Skeletal muscle satellite cell (primary cell): ENCODE data around the gene NYAP1.
A peak's percentile ranks its signal among the peaks of the same experiment; 100 is the strongest.
"Not testable (repeated sequence)": the region's sequence is repeated elsewhere in the genome, so short reads cannot be mapped to it uniquely, and the experiment has no call there.

Source experiments
- H3K27me3 ChIP-seq: 2 replicates; pipeline ENCODE4 v1.7.0; 2013; ENCODE audit warnings: low read length; ENCODE audit not compliant: control insufficient read depth, insufficient read depth
- H3K36me3 ChIP-seq: 2 replicates; pipeline ENCODE4 v1.7.0; 2013; ENCODE audit warnings: mild to moderate bottlenecking, control low read depth, low read length; ENCODE audit not compliant: insufficient read depth
- H3K4me1 ChIP-seq: 2 replicates; pipeline ENCODE4 v1.7.0; 2013; ENCODE audit warnings: low read length; ENCODE audit not compliant: control insufficient read depth, insufficient read depth
- H3K4me2 ChIP-seq: 2 replicates; pipeline ENCODE4 v1.7.0; 2013; ENCODE audit warnings: mild to moderate bottlenecking, low read length
- H3K4me3 ChIP-seq: 2 replicates; pipeline ENCODE4 v1.7.0; 2013; ENCODE audit warnings: low read length
- H3K9ac ChIP-seq: 2 replicates; pipeline ENCODE4 v1.7.0; 2013; ENCODE audit warnings: mild to moderate bottlenecking, low read depth, low read length, moderate library complexity
- H3K9me3 ChIP-seq: replicated peaks from 2 replicates; pipeline ENCODE4 v1.7.0; 2013; ENCODE audit warnings: mild to moderate bottlenecking, control low read depth, low read length

Gene NYAP1

DNA sequence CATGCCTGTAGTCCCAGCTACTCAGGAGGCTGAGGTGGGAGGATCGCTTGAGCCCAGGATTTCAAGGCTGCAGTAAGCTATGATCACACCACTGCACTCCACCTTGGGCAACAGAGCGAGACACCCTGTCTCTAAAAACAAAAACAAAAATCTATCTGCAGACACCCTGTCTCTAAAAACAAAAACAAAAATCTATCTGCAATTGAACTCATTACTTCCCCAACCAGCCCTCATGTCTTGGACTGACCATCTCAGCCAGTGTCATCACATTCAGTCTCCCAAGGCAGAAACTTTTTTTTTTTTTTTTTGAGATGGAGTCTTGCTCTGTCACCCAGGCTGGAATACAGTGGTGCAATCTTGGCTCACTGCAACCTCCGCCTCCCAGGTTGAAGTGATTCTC lies 20.3 kb downstream of the NYAP1 start:
- H3K4me2 ChIP-seq, H3K9me3 ChIP-seq, H3K36me3 ChIP-seq, H3K27me3 ChIP-seq, H3K9ac ChIP-seq, H3K4me3 ChIP-seq: not testable (repeated sequence)
- peaks cover 22% of the 10 kb centered on the region for H3K4me1 ChIP-seq

DNA sequence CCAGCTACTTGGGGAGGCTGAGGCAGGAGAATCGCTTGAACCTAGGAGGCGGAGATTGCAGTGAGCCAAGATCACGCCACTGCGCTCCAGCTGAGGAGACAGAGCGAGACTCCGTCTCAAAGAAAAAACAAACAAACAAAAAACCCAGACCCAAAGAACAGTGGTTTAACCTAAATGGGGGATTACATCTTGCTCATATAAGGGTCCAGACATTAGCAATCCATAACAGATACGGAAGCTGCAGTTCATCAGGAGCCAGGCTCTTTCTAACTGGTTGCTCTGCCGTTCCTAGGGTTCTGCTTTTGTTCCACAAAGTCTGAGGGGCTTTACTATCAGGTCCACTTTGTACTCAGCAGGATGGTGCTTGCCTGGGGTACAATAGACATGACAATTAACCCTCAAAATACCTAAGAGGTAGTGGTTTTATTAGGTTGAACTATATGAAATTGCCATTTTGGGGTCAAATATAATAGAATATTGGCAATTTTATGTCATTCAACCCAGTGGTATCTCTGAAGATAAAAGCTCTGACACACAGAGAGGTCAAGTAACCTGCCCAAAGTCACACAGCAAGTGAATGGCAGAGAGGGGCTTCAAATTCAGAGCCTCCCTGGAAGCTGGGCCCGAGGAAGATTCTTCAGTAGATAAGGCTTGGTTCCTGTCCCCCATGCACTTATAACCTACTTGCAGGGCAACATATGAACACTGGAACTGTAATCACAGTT lies 21.3 kb downstream of the NYAP1 start:
- no peaks in the 10 kb centered on the region for H3K36me3 ChIP-seq
- no peaks in the 10 kb centered on the region for H3K27me3 ChIP-seq
- no peaks in the 10 kb centered on the region for H3K9me3 ChIP-seq

GRCh38 chr7:100506356-100506923 lies 22.7 kb downstream of the NYAP1 start:
- Histone ChIP-seq H3K27me3 (no peaks in the 10 kb centered on the region), H3K36me3 (no peaks in the 10 kb centered on the region), H3K4me3 (no peak overlapping the region), H3K9ac (no peak overlapping the region), H3K9me3 (no peaks in the 10 kb centered on the region), H3K4me1 (peaks cover 28% of the 10 kb centered on the region), H3K4me2 (no peak overlapping the region)

More for the DNA sequence above, 21.3 kb downstream of the NYAP1 start:
- H3K4me3 ChIP-seq = no peak overlapping the region
- H3K9ac ChIP-seq = no peak overlapping the region
- peaks cover 28% of the 10 kb centered on the region for H3K4me1 ChIP-seq
- H3K4me2 ChIP-seq = no peak overlapping the region

DNA sequence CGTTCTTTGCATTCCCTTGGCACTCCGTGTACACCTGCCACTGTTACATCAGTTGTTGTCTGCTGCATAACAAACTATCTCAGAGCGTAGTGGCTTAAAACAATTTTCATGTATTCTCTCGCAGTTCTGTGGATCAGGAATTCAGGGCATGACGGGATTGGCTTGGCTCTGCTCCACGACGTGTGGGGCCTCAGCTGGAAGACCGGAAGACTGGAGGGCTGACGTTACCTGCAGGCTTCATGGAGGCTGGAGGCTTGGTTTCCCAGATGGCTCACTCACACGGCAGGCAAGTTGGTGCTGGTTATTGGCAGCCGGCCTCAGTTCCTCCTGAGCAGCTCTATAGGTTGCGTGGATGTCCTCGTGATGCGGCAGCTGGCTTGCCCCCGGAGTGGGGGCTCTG lies 25.5 kb downstream of the NYAP1 start:
- Histone ChIP-seq H3K36me3 (no peaks in the 10 kb centered on the region), H3K4me1 (peaks cover 8% of the 10 kb centered on the region), H3K9ac (no peak overlapping the region), H3K4me2 (peak overlapping the region; percentile 44), H3K4me3 (no peak overlapping the region), H3K27me3 (no peaks in the 10 kb centered on the region), H3K9me3 (no peaks in the 10 kb centered on the region)

GRCh38 chr7:100510437-100511239 lies 26.9 kb downstream of the NYAP1 start:
- H3K9me3 ChIP-seq = no peaks in the 10 kb centered on the region
- H3K4me2 ChIP-seq = no peak overlapping the region
- H3K27me3 ChIP-seq = no peaks in the 10 kb centered on the region
- no peak overlapping the region for H3K4me3 ChIP-seq
- peaks cover 19% of the 10 kb centered on the region for H3K4me1 ChIP-seq
- H3K9ac ChIP-seq = no peak overlapping the region
- no peaks in the 10 kb centered on the region for H3K36me3 ChIP-seq

DNA sequence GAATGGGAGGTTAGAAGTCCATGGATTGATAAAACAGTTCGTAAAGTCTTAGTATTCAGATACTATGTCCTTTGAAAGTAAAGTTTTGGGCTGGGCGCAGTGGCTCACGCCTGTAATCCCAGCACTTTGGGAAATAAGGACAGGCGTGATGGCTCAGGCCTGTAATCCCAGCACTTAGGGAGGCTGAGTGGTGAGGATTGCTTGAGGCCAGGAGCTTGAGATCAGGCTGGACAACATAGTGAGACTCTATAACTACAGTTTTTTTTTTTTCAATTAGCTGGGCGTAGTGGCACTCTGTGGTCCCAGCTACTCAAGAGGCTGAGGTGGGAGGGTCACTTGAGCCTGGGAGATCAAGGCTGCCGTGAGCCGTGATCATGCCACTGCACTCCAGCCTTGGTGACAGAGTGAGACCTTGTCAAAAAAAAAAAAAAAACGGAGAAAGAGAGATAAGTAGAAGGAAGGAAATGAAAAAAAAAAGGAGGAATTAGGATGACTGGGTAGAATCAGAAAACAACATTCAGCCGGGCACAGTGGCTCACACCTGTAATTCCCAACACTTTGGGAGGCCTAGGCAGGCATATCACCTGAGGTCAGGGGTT lies 29.6 kb downstream of the NYAP1 start:
- Histone ChIP-seq H3K36me3 (no peaks in the 10 kb centered on the region), H3K4me1 (peaks cover 30% of the 10 kb centered on the region), H3K4me2 (no peak overlapping the region), H3K9me3 (no peaks in the 10 kb centered on the region), H3K27me3 (no peaks in the 10 kb centered on the region), H3K4me3 (no peak overlapping the region), H3K9ac (no peak overlapping the region)

- no peak overlapping the region for H3K9ac ChIP-seq
- no peaks in the 10 kb centered on the region for H3K9me3 ChIP-seq
- peaks cover 22% of the 10 kb centered on the region for H3K4me1 ChIP-seq
- H3K4me3 ChIP-seq = no peak overlapping the region
- H3K4me2 ChIP-seq = peak overlapping the region; percentile 23
- H3K36me3 ChIP-seq = no peaks in the 10 kb centered on the region
- no peaks in the 10 kb centered on the region for H3K27me3 ChIP-seq
Observed at GRCh38 chr7:100515072-100515532, 31.4 kb downstream of the NYAP1 start.

DNA sequence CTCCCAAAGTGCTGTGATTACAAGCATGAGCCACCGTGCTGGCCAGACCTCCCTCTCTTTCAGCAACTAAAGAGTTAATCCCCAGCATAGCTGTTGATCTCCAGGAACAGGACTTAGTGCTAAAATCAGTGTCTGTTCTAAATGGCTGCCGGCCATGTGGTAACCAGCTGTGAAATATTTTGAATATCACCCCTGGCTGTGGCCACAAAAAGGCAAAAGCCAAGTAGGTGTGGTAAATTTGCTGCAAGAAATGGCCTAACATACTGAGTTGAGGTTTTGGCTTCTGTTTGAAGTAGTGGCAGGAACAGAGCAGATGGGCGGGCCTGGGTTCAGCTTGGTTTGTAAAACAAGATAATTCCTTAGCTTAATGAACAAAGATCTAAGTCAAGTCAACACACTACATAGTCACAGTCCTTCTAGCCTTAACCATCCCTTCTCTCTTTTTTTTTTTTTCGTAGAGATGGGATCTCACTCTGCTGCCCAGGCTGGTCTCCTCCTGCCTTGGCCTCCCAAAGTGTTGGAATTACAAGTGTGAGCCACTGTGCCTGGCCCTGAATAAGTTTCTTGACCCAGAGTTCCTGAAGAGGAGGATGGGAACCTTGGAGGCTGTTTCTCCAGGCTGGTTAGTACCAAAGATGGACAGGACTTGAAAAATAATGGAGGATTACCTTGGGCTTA lies 32.5 kb downstream of the NYAP1 start:
- Histone ChIP-seq H3K36me3 (no peaks in the 10 kb centered on the region), H3K4me3 (no peak overlapping the region), H3K9ac (no peak overlapping the region), H3K27me3 (no peaks in the 10 kb centered on the region), H3K4me1 (peaks cover 22% of the 10 kb centered on the region), H3K9me3 (no peaks in the 10 kb centered on the region), H3K4me2 (no peak overlapping the region)

DNA sequence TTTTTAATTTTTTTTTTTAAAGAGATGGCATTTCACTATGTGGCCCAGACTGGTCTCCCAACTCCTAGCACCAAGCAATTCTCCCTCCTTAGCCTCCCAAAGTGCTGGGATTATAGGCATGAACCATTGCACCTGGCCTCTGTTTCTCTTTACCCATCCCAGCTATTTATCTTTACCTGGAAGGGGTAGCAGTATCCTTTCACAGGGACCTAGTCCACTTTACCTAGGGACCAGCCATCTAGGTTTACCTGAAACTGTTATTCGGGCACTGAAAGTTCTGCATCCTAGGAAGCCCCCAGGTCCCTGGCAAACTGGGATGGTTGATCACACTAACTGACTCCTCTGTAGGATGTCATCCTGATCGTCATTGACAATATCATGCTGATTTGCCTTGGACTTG lies 33.6 kb downstream of the NYAP1 start:
- Histone ChIP-seq H3K27me3 (no peaks in the 10 kb centered on the region), H3K9ac (no peak overlapping the region), H3K9me3 (no peaks in the 10 kb centered on the region), H3K4me1 (peaks cover 22% of the 10 kb centered on the region), H3K4me3 (no peak overlapping the region), H3K4me2 (no peak overlapping the region), H3K36me3 (no peaks in the 10 kb centered on the region)

GRCh38 chr7:100519580-100519979 lies 35.9 kb downstream of the NYAP1 start:
- Histone ChIP-seq H3K4me1 (peaks cover 22% of the 10 kb centered on the region), H3K9ac (no peak overlapping the region), H3K4me3 (no peak overlapping the region), H3K27me3 (no peaks in the 10 kb centered on the region), H3K4me2 (no peak overlapping the region), H3K36me3 (no peaks in the 10 kb centered on the region), H3K9me3 (no peaks in the 10 kb centered on the region)

- no peaks in the 10 kb centered on the region for H3K9me3 ChIP-seq
Observed at GRCh38 chr7:100520138-100520537, 36.4 kb downstream of the NYAP1 start.

More at GRCh38 chr7:100520138-100520537, 36.4 kb downstream of the NYAP1 start:
- Histone ChIP-seq H3K4me1 (peaks cover 16% of the 10 kb centered on the region), H3K36me3 (no peaks in the 10 kb centered on the region), H3K27me3 (no peaks in the 10 kb centered on the region), H3K4me2 (no peak overlapping the region), H3K4me3 (no peak overlapping the region), H3K9ac (no peak overlapping the region)
